GM23338 (cell line): ENCODE data around the gene MPRIP. TPM values are rescaled to one million over a fixed set of nuclear protein-coding genes. Genes with fewer than 3 reads are reported as not detected.

Experiments used
- ATAC-seq: fragments of 200-7000 bp; cut with Tn5 transposase; 3 replicates; pipeline ENCODE4 v1.9.1; 2020
- DNase-seq: peaks from one replicate; pipeline ENCODE4 v3.0.0-alpha.2; 2015; ENCODE audit warnings: low spot score
- H2AFZ ChIP-seq: fragments of 200-600 bp; sonication (generic); 2 replicates; pipeline ENCODE4 v1.8.0; 2016; ENCODE audit warnings: antibody characterized with exemption, mild to moderate bottlenecking, moderate library complexity
- H3F3A ChIP-seq: fragments of 200-600 bp; sonication (generic); replicated peaks from 2 replicates; pipeline ENCODE4 v1.8.0; 2017; ENCODE audit warnings: antibody characterized with exemption, mixed run types, low read depth
- H3K27ac ChIP-seq: fragments of 200-600 bp; sonication (generic); 2 replicates; pipeline ENCODE4 v1.6.1; 2016; ENCODE audit warnings: low read depth
- H3K27me3 ChIP-seq: fragments of 200-600 bp; sonication (generic); 2 replicates; pipeline ENCODE4 v1.8.0; 2016; ENCODE audit warnings: mild to moderate bottlenecking, mixed run types, moderate library complexity; ENCODE audit not compliant: insufficient read depth
- H3K36me3 ChIP-seq: fragments of 200-600 bp; sonication (generic); 2 replicates; pipeline ENCODE4 v1.8.0; 2016; ENCODE audit warnings: mild to moderate bottlenecking; ENCODE audit not compliant: insufficient read depth
- H3K4me1 ChIP-seq: fragments of 200-600 bp; sonication (generic); 2 replicates; pipeline ENCODE4 v1.8.0; 2016; ENCODE audit warnings: mild to moderate bottlenecking, moderate library complexity; ENCODE audit not compliant: insufficient read depth
- H3K4me2 ChIP-seq: fragments of 200-600 bp; sonication (generic); 2 replicates; pipeline ENCODE4 v1.7.1; 2017; ENCODE audit warnings: mixed run types
- H3K4me3 ChIP-seq: fragments of 200-600 bp; sonication (generic); 2 replicates; pipeline ENCODE4 v1.6.1; 2016; ENCODE audit warnings: mixed run types
- H3K79me2 ChIP-seq: fragments of 200-600 bp; sonication (generic); replicated peaks from 2 replicates; pipeline ENCODE4 v1.8.0; 2017; ENCODE audit warnings: mild to moderate bottlenecking; ENCODE audit not compliant: insufficient read depth
- H3K9me2 ChIP-seq: fragments of 200-600 bp; sonication (generic); 2 replicates; pipeline ENCODE4 v1.8.0; 2017; ENCODE audit not compliant: insufficient read depth
- H4K20me1 ChIP-seq: fragments of 200-600 bp; sonication (generic); replicated peaks from 2 replicates; pipeline ENCODE4 v1.8.0; 2017; ENCODE audit warnings: mild to moderate bottlenecking; ENCODE audit not compliant: insufficient read depth
- H3K27ac Mint-ChIP-seq: 2 replicates; pipeline ENCODE4 v1.8.0; 2020; ENCODE audit warnings: inconsistent platforms, mild to moderate bottlenecking, moderate library complexity, mixed read lengths
- H3K27me3 Mint-ChIP-seq: 3 replicates; pipeline ENCODE4 v1.8.0; 2022; ENCODE audit warnings: low read depth, mild to moderate bottlenecking, moderate library complexity, mixed read lengths, inconsistent platforms; ENCODE audit not compliant: insufficient read depth, poor library complexity
- H3K36me3 Mint-ChIP-seq: 3 replicates; pipeline ENCODE4 v1.8.0; 2021; ENCODE audit warnings: low read depth, mild to moderate bottlenecking, inconsistent platforms, moderate library complexity, mixed read lengths
- H3K4me1 Mint-ChIP-seq: 3 replicates; pipeline ENCODE4 v1.8.0; 2020; ENCODE audit warnings: mild to moderate bottlenecking, inconsistent platforms, mixed read lengths
- H3K4me3 Mint-ChIP-seq: 3 replicates; pipeline ENCODE4 v1.8.0; 2021; ENCODE audit warnings: moderate library complexity, mild to moderate bottlenecking, inconsistent platforms, mixed read lengths
- H3K9me3 Mint-ChIP-seq: 3 replicates; pipeline ENCODE4 v1.8.0; 2020; ENCODE audit warnings: moderate library complexity, mild to moderate bottlenecking, inconsistent platforms, mixed read lengths
- CREB1 ChIP-seq: fragments of 250-450 bp; sonication (Bioruptor Pico); IDR thresholded peaks from 2 replicates; pipeline ENCODE4 v1.5.0; 2020; ENCODE audit warnings: low read depth, mild to moderate bottlenecking, moderate library complexity
- EZH2phosphoT487 ChIP-seq: fragments of 200-600 bp; sonication (generic); IDR thresholded peaks from one replicate; pipeline ENCODE4 v1.8.1; 2018; ENCODE audit warnings: antibody characterized with exemption; ENCODE audit not compliant: unreplicated experiment
- JUNB ChIP-seq: IDR thresholded peaks from one replicate; pipeline ENCODE4 v1.6.1; 2016; ENCODE audit warnings: antibody characterized with exemption; ENCODE audit not compliant: unreplicated experiment
- NANOG ChIP-seq: IDR thresholded peaks from 2 replicates; pipeline ENCODE4 v1.6.1; 2016; ENCODE audit warnings: antibody characterized with exemption, borderline replicate concordance
- POLR2AphosphoS5 ChIP-seq: IDR thresholded peaks from 2 replicates; pipeline ENCODE4 v1.6.1; 2016; ENCODE audit warnings: antibody characterized with exemption, low read depth
- STAT1 ChIP-seq: IDR thresholded peaks from one replicate; pipeline ENCODE4 v1.6.1; 2016; ENCODE audit warnings: antibody characterized with exemption; ENCODE audit not compliant: unreplicated experiment
- ZNF114 ChIP-seq: fragments of 250-450 bp; sonication (Bioruptor Pico); IDR thresholded peaks from 2 replicates; pipeline ENCODE4 v1.5.0; 2020; ENCODE audit warnings: mild to moderate bottlenecking, moderate library complexity
- ZNF331 ChIP-seq: fragments of 250-450 bp; sonication (Bioruptor Pico); IDR thresholded peaks from 2 replicates; pipeline ENCODE4 v1.5.0; 2020; ENCODE audit warnings: low read depth, mild to moderate bottlenecking, moderate library complexity
- polyA plus RNA-seq: library from polyadenylated mRNA; unstranded; fragments of >200 nt; fragmentation: Nextera tagmentation; extraction: Ambion mirVana; gene quantifications from 2 replicates; pipeline ENCODE4 v1.2.1, GENCODE V29; 2016
- total RNA-seq: library from RNA; depleted of rRNA; stranded (reverse); fragments of >200 nt; shearing (Covaris generic); gene quantifications from 2 replicates; pipeline ENCODE4 v1.2.3, GENCODE V29; 2014
- TF ChIP-seq, protein P1 (sequence below): IDR thresholded peaks from 2 replicates; pipeline ENCODE4 v1.6.1; 2016; ENCODE audit warnings: antibody characterized with exemption
- TF ChIP-seq, protein P2 (sequence below): fragments of 250-450 bp; sonication (Bioruptor Pico); IDR thresholded peaks from 2 replicates; pipeline ENCODE4 v1.5.0; 2020; ENCODE audit warnings: mild to moderate bottlenecking, moderate library complexity
- TF ChIP-seq, protein P3 (sequence below), 2 experiments: fragments of 200-600 bp in 1 of 2; sonication (generic) in 1 of 2; conservative IDR thresholded peaks; 2 replicates each; pipeline versions ENCODE4 v1.5.1 to v1.6.1; 2016 to 2017; ENCODE audit warnings: antibody characterized with exemption in 2 of 2, low read depth in 2 of 2, mild to moderate bottlenecking in 2 of 2, moderate library complexity in 1 of 2
- TF ChIP-seq, protein P4 (sequence below): IDR thresholded peaks from one replicate; pipeline ENCODE4 v1.6.1; 2018; ENCODE audit warnings: antibody characterized with exemption; ENCODE audit not compliant: unreplicated experiment

Gene MPRIP
- total and polyA plus RNA-seq, 2 experiments from 2014 or later: 39.3 to 113 TPM

DNA sequence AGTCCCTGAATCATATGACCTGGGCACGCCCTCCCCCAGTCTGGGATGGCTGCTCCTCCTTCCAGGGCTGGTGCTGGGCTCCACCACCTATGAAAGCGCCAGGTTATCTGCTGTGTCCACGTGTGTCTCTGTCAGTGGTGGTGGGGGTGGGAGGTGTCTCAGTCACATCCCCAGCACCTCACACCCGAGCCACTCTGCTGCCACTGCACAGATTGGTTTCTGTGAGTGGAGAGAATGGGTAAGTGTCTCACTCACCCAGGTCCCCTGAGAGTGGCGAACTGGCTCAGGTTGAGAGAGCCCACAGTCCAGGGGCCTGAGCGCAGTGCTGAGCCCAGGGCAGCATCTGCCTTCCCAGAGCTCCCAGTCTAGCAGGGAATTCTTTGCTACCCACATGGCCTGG, 84.9 kb downstream of the MPRIP start:
- Histone ChIP-seq H3K27ac (no peak overlapping the region), H3K27me3 (no peaks in the 10 kb centered on the region), H3K9me2 (no peaks in the 10 kb centered on the region), H3K4me1 (no peaks in the 10 kb centered on the region), H2AFZ (no peak overlapping the region), H3K79me2 (peaks cover 16% of the 10 kb centered on the region), H4K20me1 (peaks cover 13% of the 10 kb centered on the region; the same call in 1 of the 2 replicates), H3K4me2 (no peak overlapping the region), H3F3A (no peaks in the 10 kb centered on the region), H3K4me3 (no peak overlapping the region), H3K36me3 (no peaks in the 10 kb centered on the region)
- no peak for TF ChIP-seq JUNB
- no peak for TF ChIP-seq EZH2phosphoT487
- no peak for TF ChIP-seq STAT1
- TF ChIP-seq ZNF114 (CRISPR knock-in tag): no peak
- no peak for TF ChIP-seq POLR2AphosphoS5
- TF ChIP-seq, protein P1, sequence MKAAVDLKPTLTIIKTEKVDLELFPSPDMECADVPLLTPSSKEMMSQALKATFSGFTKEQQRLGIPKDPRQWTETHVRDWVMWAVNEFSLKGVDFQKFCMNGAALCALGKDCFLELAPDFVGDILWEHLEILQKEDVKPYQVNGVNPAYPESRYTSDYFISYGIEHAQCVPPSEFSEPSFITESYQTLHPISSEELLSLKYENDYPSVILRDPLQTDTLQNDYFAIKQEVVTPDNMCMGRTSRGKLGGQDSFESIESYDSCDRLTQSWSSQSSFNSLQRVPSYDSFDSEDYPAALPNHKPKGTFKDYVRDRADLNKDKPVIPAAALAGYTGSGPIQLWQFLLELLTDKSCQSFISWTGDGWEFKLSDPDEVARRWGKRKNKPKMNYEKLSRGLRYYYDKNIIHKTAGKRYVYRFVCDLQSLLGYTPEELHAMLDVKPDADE: no peak
- TF ChIP-seq NANOG: no peak
- TF ChIP-seq CREB1 (CRISPR knock-in tag): no peak
- TF ChIP-seq, protein P2, sequence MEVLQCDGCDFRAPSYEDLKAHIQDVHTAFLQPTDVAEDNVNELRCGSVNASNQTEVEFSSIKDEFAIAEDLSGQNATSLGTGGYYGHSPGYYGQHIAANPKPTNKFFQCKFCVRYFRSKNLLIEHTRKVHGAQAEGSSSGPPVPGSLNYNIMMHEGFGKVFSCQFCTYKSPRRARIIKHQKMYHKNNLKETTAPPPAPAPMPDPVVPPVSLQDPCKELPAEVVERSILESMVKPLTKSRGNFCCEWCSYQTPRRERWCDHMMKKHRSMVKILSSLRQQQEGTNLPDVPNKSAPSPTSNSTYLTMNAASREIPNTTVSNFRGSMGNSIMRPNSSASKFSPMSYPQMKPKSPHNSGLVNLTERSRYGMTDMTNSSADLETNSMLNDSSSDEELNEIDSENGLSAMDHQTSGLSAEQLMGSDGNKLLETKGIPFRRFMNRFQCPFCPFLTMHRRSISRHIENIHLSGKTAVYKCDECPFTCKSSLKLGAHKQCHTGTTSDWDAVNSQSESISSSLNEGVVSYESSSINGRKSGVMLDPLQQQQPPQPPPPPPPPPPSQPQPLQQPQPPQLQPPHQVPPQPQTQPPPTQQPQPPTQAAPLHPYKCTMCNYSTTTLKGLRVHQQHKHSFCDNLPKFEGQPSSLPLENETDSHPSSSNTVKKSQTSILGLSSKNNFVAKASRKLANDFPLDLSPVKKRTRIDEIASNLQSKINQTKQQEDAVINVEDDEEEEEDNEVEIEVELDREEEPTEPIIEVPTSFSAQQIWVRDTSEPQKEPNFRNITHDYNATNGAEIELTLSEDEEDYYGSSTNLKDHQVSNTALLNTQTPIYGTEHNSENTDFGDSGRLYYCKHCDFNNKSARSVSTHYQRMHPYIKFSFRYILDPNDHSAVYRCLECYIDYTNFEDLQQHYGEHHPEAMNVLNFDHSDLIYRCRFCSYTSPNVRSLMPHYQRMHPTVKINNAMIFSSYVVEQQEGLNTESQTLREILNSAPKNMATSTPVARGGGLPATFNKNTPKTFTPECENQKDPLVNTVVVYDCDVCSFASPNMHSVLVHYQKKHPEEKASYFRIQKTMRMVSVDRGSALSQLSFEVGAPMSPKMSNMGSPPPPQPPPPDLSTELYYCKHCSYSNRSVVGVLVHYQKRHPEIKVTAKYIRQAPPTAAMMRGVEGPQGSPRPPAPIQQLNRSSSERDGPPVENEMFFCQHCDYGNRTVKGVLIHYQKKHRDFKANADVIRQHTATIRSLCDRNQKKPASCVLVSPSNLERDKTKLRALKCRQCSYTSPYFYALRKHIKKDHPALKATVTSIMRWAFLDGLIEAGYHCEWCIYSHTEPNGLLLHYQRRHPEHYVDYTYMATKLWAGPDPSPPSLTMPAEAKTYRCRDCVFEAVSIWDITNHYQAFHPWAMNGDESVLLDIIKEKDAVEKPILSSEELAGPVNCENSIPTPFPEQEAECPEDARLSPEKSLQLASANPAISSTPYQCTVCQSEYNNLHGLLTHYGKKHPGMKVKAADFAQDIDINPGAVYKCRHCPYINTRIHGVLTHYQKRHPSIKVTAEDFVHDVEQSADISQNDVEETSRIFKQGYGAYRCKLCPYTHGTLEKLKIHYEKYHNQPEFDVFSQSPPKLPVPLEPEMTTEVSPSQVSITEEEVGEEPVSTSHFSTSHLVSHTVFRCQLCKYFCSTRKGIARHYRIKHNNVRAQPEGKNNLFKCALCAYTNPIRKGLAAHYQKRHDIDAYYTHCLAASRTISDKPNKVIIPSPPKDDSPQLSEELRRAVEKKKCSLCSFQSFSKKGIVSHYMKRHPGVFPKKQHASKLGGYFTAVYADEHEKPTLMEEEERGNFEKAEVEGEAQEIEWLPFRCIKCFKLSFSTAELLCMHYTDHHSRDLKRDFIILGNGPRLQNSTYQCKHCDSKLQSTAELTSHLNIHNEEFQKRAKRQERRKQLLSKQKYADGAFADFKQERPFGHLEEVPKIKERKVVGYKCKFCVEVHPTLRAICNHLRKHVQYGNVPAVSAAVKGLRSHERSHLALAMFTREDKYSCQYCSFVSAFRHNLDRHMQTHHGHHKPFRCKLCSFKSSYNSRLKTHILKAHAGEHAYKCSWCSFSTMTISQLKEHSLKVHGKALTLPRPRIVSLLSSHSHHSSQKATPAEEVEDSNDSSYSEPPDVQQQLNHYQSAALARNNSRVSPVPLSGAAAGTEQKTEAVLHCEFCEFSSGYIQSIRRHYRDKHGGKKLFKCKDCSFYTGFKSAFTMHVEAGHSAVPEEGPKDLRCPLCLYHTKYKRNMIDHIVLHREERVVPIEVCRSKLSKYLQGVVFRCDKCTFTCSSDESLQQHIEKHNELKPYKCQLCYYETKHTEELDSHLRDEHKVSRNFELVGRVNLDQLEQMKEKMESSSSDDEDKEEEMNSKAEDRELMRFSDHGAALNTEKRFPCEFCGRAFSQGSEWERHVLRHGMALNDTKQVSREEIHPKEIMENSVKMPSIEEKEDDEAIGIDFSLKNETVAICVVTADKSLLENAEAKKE (CRISPR knock-in tag): no peak
- no peak for TF ChIP-seq ZNF331 (CRISPR knock-in tag)
- TF ChIP-seq, protein P3, sequence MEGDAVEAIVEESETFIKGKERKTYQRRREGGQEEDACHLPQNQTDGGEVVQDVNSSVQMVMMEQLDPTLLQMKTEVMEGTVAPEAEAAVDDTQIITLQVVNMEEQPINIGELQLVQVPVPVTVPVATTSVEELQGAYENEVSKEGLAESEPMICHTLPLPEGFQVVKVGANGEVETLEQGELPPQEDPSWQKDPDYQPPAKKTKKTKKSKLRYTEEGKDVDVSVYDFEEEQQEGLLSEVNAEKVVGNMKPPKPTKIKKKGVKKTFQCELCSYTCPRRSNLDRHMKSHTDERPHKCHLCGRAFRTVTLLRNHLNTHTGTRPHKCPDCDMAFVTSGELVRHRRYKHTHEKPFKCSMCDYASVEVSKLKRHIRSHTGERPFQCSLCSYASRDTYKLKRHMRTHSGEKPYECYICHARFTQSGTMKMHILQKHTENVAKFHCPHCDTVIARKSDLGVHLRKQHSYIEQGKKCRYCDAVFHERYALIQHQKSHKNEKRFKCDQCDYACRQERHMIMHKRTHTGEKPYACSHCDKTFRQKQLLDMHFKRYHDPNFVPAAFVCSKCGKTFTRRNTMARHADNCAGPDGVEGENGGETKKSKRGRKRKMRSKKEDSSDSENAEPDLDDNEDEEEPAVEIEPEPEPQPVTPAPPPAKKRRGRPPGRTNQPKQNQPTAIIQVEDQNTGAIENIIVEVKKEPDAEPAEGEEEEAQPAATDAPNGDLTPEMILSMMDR (conservative IDR thresholded peaks at IDR 0.05; ENCODE audit: low read depth in 2 of 2): no peak
- TF ChIP-seq, protein P4, sequence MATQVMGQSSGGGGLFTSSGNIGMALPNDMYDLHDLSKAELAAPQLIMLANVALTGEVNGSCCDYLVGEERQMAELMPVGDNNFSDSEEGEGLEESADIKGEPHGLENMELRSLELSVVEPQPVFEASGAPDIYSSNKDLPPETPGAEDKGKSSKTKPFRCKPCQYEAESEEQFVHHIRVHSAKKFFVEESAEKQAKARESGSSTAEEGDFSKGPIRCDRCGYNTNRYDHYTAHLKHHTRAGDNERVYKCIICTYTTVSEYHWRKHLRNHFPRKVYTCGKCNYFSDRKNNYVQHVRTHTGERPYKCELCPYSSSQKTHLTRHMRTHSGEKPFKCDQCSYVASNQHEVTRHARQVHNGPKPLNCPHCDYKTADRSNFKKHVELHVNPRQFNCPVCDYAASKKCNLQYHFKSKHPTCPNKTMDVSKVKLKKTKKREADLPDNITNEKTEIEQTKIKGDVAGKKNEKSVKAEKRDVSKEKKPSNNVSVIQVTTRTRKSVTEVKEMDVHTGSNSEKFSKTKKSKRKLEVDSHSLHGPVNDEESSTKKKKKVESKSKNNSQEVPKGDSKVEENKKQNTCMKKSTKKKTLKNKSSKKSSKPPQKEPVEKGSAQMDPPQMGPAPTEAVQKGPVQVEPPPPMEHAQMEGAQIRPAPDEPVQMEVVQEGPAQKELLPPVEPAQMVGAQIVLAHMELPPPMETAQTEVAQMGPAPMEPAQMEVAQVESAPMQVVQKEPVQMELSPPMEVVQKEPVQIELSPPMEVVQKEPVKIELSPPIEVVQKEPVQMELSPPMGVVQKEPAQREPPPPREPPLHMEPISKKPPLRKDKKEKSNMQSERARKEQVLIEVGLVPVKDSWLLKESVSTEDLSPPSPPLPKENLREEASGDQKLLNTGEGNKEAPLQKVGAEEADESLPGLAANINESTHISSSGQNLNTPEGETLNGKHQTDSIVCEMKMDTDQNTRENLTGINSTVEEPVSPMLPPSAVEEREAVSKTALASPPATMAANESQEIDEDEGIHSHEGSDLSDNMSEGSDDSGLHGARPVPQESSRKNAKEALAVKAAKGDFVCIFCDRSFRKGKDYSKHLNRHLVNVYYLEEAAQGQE: no peak
- H3K4me3 Mint-ChIP-seq: no peak overlapping the region
- no peaks in the 10 kb centered on the region for H3K9me3 Mint-ChIP-seq
- peaks cover 2% of the 10 kb centered on the region; the same call in 1 of the 3 replicates for H3K36me3 Mint-ChIP-seq
- no peak for DNase-seq
- ATAC-seq: no peak
- H3K27me3 Mint-ChIP-seq: peaks cover 5% of the 10 kb centered on the region
- no peak overlapping the region for H3K27ac Mint-ChIP-seq
- peaks cover 8% of the 10 kb centered on the region for H3K4me1 Mint-ChIP-seq
